GM19372 (cell line): ENCODE data around the gene PTBP3.
"Not testable (repeated sequence)": the region's sequence is repeated elsewhere in the genome, so short reads cannot be mapped to it uniquely, and the experiment has no call there.

Experiments
- ATAC-seq: cut with Tn5 transposase; IDR thresholded peaks from one replicate; pipeline ENCODE4 v1.9.1; 2021; ENCODE audit warnings: mild to moderate bottlenecking, low read depth, moderate library complexity; ENCODE audit not compliant: unreplicated experiment

The PTBP3 gene

GRCh38 chr9:112224401-112225289, 108.8 kb downstream of the PTBP3 start:
- no peak for ATAC-seq

- ATAC-seq: peak; percentile 93
Measured at GRCh38 chr9:112218908-112219307, 114.5 kb downstream of the PTBP3 start.

- ATAC-seq: no peak
Measured at GRCh38 chr9:112212926-112213325, 120.5 kb downstream of the PTBP3 start.

GRCh38 chr9:112207451-112207850, 126.0 kb downstream of the PTBP3 start:
- ATAC-seq: no peak

GRCh38 chr9:112203536-112203935, 129.9 kb downstream of the PTBP3 start:
- no peak for ATAC-seq

- ATAC-seq: no peak
Measured at GRCh38 chr9:112200711-112201110, 132.7 kb downstream of the PTBP3 start.

- ATAC-seq: no peak
Measured at GRCh38 chr9:112198646-112199045, 134.8 kb downstream of the PTBP3 start.

- no peak for ATAC-seq
Measured at GRCh38 chr9:112194969-112195431, 138.4 kb downstream of the PTBP3 start.

GRCh38 chr9:112193572-112194288, 139.7 kb downstream of the PTBP3 start:
- no peak for ATAC-seq

- not testable (repeated sequence) for ATAC-seq
Measured at GRCh38 chr9:112190320-112190719, 143.1 kb downstream of the PTBP3 start.

- no peak for ATAC-seq
Measured at GRCh38 chr9:112188884-112189283, 144.5 kb downstream of the PTBP3 start.

- no peak for ATAC-seq
Measured at GRCh38 chr9:112187404-112187803, 146.0 kb downstream of the PTBP3 start.

- no peak for ATAC-seq
Measured at GRCh38 chr9:112186695-112187094, 146.7 kb downstream of the PTBP3 start.

GRCh38 chr9:112184946-112185345, 148.5 kb downstream of the PTBP3 start:
- no peak for ATAC-seq

GRCh38 chr9:112184221-112184620, 149.2 kb downstream of the PTBP3 start:
- ATAC-seq: no peak

GRCh38 chr9:112180387-112180881, 153.0 kb downstream of the PTBP3 start:
- ATAC-seq: no peak

GRCh38 chr9:112179816-112180215, 153.6 kb downstream of the PTBP3 start:
- ATAC-seq: no peak

GRCh38 chr9:112176524-112176923, 156.9 kb downstream of the PTBP3 start:
- ATAC-seq: no peak

GRCh38 chr9:112175796-112176315, 157.6 kb downstream of the PTBP3 start:
- no peak for ATAC-seq

- peak; percentile 50 for ATAC-seq
Measured at GRCh38 chr9:112174965-112175795, 158.2 kb downstream of the PTBP3 start, which contains the start of gene SUSD1. SUSD1 (minus strand) TSS chr9:112175297; CDS start chr9:112175235, 62 bp downstream.
